Coronary artery (tissue), 2 donors: ENCODE measurements around the gene PPP5C.
"Not testable (repeated sequence)": the region's sequence is repeated elsewhere in the genome, so short reads cannot be mapped to it uniquely, and the experiment has no call there.

Experiments
- DNase-seq: peaks from one replicate; pipeline ENCODE4 v3.0.0-alpha.2; 2017; ENCODE audit warnings: low spot score
- H3K27ac ChIP-seq, 2 donors: fragments of 200-600 bp; sonication (generic); one replicate each; pipeline ENCODE4 v1.5.1; 2016 to 2019
- H3K4me3 ChIP-seq: fragments of 200-600 bp; sonication (generic); 2 replicates; pipeline ENCODE4 v1.5.1; 2016; ENCODE audit warnings: mild to moderate bottlenecking, moderate library complexity
- CTCF ChIP-seq: fragments of 200-600 bp; sonication (generic); IDR thresholded peaks from one replicate; pipeline ENCODE4 v1.5.1; 2019; ENCODE audit warnings: antibody characterized with exemption

Gene PPP5C

GRCh38 chr19:46392252-46392801 is 45.4 kb downstream of the PPP5C start:
- no peak for TF ChIP-seq CTCF
- Histone ChIP-seq H3K27ac (peak overlapping the region; percentile 38 to 80), H3K4me3 (peak overlapping the region; percentile 34)
- no peak for DNase-seq

- Histone ChIP-seq H3K27ac (peak overlapping the region; percentile 38 to 80), H3K4me3 (peak overlapping the region; percentile 34)
- TF ChIP-seq CTCF: no peak
- DNase-seq: no peak
Measured at GRCh38 chr19:46392837-46393236, 46.0 kb downstream of the PPP5C start.

GRCh38 chr19:46393456-46394401 is 46.8 kb downstream of the PPP5C start:
- TF ChIP-seq CTCF: no peak
- Histone ChIP-seq H3K27ac (peak overlapping the region; percentile 32 to 60), H3K4me3 (no peak overlapping the region)
- no peak for DNase-seq

- H3K4me3 ChIP-seq: no peak overlapping the region
- TF ChIP-seq CTCF: no peak
- no peak for DNase-seq
- peak overlapping the region; percentile 32 to 60 for H3K27ac ChIP-seq
Measured at GRCh38 chr19:46394402-46394797, 47.5 kb downstream of the PPP5C start.

GRCh38 chr19:46397801-46398479 is 51.1 kb downstream of the PPP5C start:
- H3K4me3 ChIP-seq, DNase-seq, H3K27ac ChIP-seq: not testable (repeated sequence)

GRCh38 chr19:46402725-46403124 is 55.8 kb downstream of the PPP5C start:
- Histone ChIP-seq H3K4me3 (peak overlapping the region; percentile 47), H3K27ac (peak overlapping the region in 1 of 2 donors; percentile 61)
- no peak for TF ChIP-seq CTCF
- DNase-seq: no peak

GRCh38 chr19:46404055-46404752 is 57.3 kb downstream of the PPP5C start:
- DNase-seq: no peak
- Histone ChIP-seq H3K4me3 (peak overlapping the region; percentile 70), H3K27ac (peak overlapping the region; percentile 46 to 83)
- no peak for TF ChIP-seq CTCF
